Activated effector memory CD4-positive, alpha-beta T cell treated with Interleukin-2 at 50 U/mL for 16 hours (primary cell): Measurements from ENCODE around the gene PAK6.
A peak's percentile ranks its signal among the peaks of the same experiment; 100 is the strongest.

Experiments
- DNase-seq: peaks from one replicate; pipeline ENCODE4 v3.0.0-alpha.2; 2020

Gene PAK6

GRCh38 chr15:40238532-40239403 lies at the start of gene PAK6:
Gene PAK6 (plus strand): TSS chr15:40239063. CDS start chr15:40264786, 25,723 bp downstream.
- DNase-seq = no peak

- no peak for DNase-seq
Observed at GRCh38 chr15:40190591-40190990, 48.3 kb upstream of the PAK6 start.

GRCh38 chr15:40192942-40193341 lies 45.9 kb upstream of the PAK6 start:
- DNase-seq = no peak

GRCh38 chr15:40197434-40197833 lies 41.4 kb upstream of the PAK6 start:
- no peak for DNase-seq

GRCh38 chr15:40198355-40199085 lies 40.3 kb upstream of the PAK6 start:
- DNase-seq = no peak

- no peak for DNase-seq
Observed at GRCh38 chr15:40204100-40204499, 34.8 kb upstream of the PAK6 start.

- DNase-seq = peak; percentile 10
Observed at GRCh38 chr15:40217166-40217824, 21.6 kb upstream of the PAK6 start.

- no peak for DNase-seq
Observed at GRCh38 chr15:40219801-40220200, 19.1 kb upstream of the PAK6 start.

- DNase-seq = no peak
Observed at GRCh38 chr15:40222131-40222530, 16.7 kb upstream of the PAK6 start.

GRCh38 chr15:40226736-40227135 lies 12.1 kb upstream of the PAK6 start:
- no peak for DNase-seq

GRCh38 chr15:40229316-40229715 lies 9.5 kb upstream of the PAK6 start:
- DNase-seq = no peak

- no peak for DNase-seq
Observed at GRCh38 chr15:40229956-40230355, 8.9 kb upstream of the PAK6 start.

GRCh38 chr15:40232625-40233070 lies 6.2 kb upstream of the PAK6 start:
- DNase-seq = no peak

- no peak for DNase-seq
Observed at GRCh38 chr15:40233727-40234577, 4.9 kb upstream of the PAK6 start.

- no peak for DNase-seq
Observed at GRCh38 chr15:40234783-40235182, 4.1 kb upstream of the PAK6 start.

- no peak for DNase-seq
Observed at GRCh38 chr15:40235201-40235885, 3.5 kb upstream of the PAK6 start.

- no peak for DNase-seq
Observed at GRCh38 chr15:40239404-40239692, 485 bp downstream of the PAK6 start.

GRCh38 chr15:40239693-40240618 lies 1.1 kb downstream of the PAK6 start:
- no peak for DNase-seq

- DNase-seq = no peak
Observed at GRCh38 chr15:40240619-40241221, 1.9 kb downstream of the PAK6 start.
